GM12875 (cell line): Measurements from ENCODE around the gene NCBP3.
"Not testable (repeated sequence)": the region's sequence is repeated elsewhere in the genome, so short reads cannot be mapped to it uniquely, and the experiment has no call there.

Experiments
- H3K4me3 ChIP-seq: one replicate; pipeline ENCODE4 v1.5.1; 2011; ENCODE audit warnings: low read depth, low read length, control low read depth
- CTCF ChIP-seq: IDR thresholded peaks from 2 replicates; pipeline ENCODE4 v1.5.1; 2011; ENCODE audit warnings: low read depth, mild to moderate bottlenecking, control low read depth, inconsistent platforms, low read length, moderate library complexity, borderline replicate concordance; ENCODE audit not compliant: insufficient read depth

NCBP3 gene

DNA sequence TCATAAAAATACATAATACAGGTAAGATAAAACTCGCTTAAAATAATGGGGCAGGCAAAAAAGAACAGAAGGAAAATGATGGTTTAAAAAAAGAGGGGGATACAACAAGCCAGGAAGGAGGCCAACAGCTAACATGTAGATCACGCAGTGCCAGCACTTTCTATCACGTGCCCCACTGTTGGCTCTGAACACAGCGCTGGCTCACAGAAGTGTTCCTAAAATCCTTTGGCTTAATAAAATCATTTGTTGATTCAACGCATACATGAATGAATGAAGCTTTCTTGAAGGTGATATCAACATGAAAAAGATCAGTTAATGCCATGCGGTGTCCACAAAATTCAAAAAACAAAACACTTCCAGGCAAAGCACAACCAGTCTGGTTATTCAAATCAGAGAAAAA is 53.6 kb downstream of the NCBP3 start:
- H3K4me3 ChIP-seq: no peak overlapping the region
- no peak for TF ChIP-seq CTCF

DNA sequence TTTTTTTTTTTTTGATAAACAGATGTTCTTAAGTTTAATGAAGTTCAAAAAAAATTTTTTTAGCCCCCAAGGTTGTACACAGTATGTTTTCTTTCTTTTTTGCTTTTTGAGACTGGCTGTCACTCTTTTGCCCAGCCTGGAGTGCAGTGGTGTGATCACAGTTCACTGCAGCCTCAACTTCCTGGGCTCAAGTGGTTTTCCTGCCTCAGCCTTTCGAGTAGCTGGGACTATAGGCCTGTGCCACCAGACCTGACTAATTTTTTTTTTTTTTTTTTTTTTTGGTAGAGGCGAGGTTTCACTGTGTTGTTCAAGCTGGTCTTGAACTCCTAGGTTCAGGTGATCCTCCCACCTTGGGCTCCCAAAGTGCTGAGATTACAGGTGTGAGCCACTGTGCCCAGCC is 57.8 kb downstream of the NCBP3 start:
- no peak for TF ChIP-seq CTCF
- no peak overlapping the region for H3K4me3 ChIP-seq

- H3K4me3 ChIP-seq: not testable (repeated sequence)
These were observed 60.7 kb downstream of the NCBP3 start for GRCh38 chr17:3785323-3785722.

GRCh38 chr17:3782751-3783150 is 63.3 kb downstream of the NCBP3 start:
- no peak for TF ChIP-seq CTCF
- H3K4me3 ChIP-seq: no peak overlapping the region

- H3K4me3 ChIP-seq: no peak overlapping the region
- no peak for TF ChIP-seq CTCF
These were observed 65.1 kb downstream of the NCBP3 start for GRCh38 chr17:3780986-3781385.

- H3K4me3 ChIP-seq: no peak overlapping the region
- no peak for TF ChIP-seq CTCF
These were observed 68.5 kb downstream of the NCBP3 start for GRCh38 chr17:3777366-3778120.

DNA sequence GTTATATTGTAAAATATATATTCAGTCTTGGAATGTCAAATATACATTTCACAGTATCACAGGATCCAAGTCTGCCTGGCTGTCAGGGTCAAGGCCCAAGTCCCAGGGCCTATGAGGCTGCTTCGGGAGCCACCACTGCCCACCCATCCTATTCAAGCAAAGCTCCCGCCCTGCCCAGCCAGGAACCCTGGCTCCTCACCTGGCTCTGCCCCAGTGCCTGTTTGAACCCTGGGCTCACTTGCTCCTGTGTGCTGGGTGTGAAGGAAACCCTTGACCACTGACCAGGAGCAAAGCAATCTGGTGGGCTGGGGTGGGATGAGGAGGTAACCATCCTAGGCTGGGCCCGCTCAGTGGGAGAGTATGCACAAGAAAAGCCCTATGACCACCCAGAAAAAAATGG is 72.1 kb downstream of the NCBP3 start:
- no peak for TF ChIP-seq CTCF
- no peak overlapping the region for H3K4me3 ChIP-seq
